ENCODE data around the gene SCN8A.
"Not testable (repeated sequence)": the region's sequence is repeated elsewhere in the genome, so short reads cannot be mapped to it uniquely, and the experiment has no call there.

Gene SCN8A

DNA sequence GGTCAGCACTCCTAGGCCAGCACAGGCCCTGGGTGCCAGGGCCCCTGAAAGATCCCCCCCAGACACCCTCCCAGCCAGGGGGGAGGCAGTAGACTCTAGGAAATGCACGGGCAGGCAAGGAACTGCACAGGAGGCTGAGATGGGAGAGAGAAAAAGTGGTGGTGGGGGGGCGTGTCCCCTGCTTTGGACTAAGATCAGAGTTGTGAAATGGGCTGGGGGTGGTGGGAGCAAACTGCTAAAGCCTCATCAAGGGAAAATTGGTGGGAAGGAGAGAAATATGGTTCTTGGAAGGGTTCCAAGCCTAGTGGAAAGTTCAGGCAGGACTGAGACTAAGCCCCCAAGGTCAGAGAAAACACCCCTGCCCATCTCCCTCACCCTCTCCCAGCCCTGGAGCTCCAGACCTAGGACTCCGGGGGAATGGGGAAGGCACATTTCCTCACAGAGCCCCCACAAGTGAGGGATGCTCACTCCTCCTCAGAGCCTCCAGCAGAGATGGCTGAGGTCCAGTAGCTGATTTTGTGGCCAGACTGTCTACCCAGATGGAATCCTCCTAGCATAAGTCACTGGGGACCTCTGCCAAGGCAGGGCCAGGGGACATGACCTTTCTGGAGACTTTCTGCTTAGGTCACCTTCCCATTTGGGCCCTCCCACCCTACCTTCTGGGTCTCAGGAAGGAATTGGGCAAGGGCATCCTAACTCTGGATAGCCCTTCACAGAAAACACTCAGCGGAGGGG, 227.7 kb downstream of the SCN8A start:
- DNase-seq: no peak

DNA sequence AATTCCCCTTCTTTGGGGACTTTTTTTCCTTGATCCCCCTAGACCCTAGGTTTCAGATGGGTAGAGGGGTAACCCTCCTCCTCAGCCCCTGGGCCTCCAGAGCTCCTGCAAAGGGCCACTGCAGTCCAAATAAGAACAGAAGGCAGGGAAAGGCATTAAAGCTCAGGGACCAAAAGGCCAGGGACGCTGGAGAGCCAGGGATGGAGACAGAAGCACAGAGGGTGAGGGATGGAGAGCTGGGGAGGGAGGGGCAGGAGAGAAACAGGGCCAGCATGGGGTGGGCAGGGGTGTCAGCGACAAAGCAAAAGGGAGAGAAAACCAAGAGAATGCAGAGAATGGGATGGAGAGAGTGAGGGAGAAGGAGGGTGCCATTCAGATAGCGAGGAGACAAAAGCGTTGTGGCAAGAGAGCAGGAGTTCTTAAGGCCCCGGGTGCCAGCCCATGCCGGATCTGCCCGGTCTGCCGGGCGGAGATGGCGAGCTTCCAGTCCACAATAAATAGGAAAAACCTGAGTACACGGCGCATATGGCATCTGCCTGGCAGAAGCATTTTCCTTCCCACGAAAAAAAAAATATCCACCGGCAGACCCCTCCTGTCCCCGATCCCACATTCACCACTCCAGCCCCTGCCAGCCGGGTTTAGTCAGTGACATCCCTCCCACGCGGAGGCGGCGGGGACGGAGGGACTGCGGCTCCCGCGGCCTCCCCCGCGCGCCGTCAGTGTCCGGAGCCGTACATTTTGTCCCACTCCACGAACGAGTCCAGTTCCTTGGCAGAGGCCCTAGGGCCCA, 228.9 kb downstream of the SCN8A start:
- no peak for DNase-seq

DNA sequence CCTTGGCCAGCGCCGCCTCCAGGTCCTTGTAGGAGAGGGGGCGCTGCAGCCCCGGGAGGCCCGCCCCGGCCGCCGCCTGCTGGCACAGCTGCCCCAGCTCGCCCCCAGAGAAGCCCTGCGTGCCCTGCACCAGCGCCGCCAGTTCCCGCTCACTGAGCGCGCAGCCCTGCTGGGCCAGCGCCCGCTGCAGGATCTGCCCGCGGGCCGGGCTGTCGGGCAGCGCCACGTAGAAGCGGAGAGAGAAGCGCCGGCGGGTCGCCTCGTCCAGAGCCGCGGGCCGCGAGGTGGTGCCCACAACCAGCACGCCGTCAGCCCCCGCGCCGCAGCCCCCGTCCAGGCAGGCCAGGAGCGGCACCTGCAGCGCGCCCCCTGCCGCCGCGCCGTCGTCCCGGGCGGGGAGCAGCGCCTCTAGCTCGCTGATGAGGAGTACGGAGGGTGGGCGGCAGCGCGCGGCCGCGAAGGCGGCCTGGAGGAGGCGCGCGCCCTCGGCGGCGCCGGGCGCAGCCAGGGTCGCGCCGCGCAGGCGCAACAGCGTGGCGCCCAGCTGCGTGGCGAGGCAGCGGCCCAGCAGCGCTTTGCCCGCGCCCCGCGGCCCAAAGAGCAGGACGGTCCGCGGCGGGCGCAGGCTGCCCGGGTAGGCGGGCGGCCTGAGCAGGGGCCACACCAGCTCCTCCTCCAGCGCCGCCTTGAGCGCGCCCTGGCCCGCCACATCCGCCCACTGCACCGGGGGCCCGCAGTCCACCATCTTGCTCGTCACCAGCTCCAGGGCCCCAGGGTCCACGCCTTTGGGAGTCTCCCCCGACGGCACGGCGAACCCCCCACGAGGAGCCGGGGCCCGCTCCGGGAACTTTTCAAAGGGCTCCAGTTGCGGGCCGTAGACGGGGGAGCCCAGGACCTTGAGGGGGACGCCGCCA, 229.8 kb downstream of the SCN8A start:
- DNase-seq: peak; percentile 19

DNA sequence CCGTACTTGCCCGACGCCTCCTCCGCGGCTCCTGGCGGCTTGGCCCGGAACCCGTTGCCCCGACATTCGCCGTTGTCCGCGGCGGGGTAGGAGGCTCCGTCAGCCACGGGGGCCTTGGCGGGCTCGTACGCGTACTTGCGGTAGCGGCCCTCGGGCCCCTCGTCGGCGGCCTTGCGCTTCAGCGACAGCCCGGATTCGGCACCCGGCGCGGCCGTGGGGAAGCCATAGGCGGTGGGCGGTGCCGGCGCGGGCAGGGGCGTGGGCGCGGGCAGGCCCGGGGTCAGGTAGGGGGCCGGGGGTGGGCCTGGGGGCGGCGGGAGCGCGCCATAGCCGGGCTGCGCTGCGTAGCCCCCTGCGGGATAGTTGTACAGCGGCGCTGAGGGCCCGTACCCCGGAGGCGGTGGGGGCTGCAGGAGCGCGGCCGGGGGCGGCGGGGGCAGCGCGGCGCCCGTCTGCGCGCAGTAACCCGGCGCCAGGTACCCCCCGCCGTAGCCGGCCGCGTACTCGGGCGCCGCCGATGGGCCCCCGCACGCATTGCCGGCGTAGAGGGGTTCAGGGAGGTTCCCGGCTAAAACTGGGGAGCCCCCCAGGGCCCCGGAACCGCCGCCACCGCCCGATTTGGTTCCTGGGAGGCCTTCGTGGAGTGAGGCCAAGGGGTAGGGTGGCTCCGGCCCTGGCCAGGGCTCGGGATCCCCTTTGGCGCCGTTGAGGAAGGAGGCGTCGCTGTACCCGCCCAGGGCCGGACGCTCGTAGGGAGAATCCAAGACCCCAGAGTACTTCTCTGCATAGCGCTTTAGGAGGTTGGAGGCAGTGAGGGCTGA, 230.6 kb downstream of the SCN8A start:
- no peak for DNase-seq

DNA sequence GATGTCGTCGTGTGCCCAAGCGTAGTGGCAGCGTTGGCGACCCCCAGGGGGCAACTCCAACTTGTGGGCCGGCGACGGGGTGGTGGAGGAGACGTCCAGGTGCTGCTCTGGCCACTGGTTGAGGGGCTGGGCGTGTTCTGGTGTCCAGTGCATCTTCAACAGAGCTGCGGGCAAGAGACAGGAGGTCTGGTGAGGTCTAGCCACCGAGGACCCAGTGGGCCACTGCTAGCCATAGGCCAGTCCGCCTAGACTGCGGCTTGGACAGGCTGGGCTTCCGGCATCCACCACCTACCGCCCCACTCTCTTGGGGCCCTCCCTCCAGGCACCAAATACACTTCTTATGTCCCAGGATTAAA, 231.2 kb downstream of the SCN8A start:
- no peak for DNase-seq

DNA sequence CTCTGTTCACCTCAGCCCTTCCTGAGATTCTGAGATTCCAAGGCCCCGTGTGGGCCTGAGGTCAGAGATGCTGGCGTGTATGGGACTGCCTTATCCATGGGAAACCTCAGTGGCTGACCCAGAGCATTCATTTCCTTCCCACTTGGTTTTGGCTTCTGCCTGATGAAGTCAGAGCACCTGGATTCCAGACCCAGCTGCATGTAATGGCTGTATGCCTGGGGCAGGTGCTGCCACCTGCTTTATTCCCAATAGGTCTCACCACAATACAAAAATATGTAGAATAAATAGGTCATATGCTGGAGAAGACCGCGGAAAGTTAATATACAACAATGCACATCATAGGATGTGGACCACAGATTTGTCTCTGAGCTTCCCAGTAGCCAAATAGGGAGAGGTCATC, 231.9 kb downstream of the SCN8A start:
- DNase-seq: no peak

DNA sequence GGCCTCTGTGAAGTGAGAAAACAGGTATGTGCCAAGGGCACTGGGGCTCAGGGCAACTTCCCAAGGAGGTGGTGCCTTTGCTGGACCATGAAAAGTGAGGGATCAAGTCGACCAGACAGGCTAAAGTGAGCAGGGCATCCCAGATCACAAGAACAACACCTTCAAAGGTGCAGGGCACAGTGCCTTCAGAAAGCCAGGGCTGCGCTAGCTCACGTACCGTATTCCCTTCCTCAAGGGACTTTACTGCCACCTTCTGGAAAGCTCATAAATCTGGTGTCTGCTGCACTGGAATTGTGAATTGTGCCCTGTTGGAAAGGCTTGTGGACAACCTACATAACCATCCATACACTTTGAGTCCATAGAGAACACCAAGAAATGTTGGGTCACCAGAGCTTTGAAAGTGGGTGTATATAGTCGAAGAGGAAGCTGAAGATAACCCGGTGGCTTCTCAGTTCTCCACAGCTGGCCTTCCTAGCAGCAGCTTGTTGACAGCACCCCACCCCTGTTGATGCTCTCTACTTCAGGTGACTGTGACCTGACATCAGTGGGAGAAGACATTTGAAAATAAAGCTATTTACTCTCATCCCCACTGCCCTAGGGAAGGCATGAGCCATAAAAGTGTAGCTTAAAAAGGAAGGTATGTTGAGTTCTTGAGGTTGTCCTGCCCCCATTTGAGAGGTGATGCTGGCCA, 233.0 kb downstream of the SCN8A start:
- peak; percentile 67 for DNase-seq

DNA sequence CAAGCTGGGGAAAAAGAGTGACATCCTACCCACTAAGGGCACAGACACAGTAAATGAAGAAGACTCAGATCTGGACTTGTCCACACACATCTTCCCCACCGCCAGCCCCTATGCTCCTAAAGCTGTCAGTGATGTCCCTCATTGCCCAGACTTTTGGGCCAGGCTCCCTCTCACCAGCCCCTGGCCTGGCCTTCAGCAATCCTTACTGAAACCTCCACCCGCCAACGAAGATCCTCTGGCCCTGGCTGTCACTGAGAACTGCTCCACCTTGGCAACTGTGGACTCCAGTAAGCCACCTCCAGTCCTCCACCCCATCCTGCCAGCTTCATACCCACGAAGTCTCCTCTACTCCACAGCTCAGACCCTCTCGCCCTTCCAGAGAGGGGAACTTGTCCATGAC, 234.2 kb downstream of the SCN8A start:
- no peak for DNase-seq

DNA sequence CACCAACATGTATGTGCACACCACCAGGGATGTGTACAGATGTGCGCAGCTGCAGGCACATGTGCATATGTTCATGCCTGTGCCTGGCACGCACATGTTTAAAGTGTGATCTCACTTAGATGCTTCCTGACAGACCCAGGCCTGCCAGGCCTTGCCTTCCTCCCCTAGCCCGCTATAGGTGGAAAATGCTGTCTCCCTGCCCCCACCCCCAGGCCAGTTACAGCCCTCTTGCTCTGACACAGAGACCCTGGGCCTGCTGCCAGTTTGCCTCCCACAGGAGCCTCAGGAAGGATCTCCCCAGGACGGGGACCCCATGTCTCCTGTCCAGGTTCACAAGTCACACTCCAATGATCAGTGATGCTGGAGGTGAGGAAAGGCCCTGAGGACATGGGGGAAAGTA, 235.8 kb downstream of the SCN8A start:
- DNase-seq: no peak

DNA sequence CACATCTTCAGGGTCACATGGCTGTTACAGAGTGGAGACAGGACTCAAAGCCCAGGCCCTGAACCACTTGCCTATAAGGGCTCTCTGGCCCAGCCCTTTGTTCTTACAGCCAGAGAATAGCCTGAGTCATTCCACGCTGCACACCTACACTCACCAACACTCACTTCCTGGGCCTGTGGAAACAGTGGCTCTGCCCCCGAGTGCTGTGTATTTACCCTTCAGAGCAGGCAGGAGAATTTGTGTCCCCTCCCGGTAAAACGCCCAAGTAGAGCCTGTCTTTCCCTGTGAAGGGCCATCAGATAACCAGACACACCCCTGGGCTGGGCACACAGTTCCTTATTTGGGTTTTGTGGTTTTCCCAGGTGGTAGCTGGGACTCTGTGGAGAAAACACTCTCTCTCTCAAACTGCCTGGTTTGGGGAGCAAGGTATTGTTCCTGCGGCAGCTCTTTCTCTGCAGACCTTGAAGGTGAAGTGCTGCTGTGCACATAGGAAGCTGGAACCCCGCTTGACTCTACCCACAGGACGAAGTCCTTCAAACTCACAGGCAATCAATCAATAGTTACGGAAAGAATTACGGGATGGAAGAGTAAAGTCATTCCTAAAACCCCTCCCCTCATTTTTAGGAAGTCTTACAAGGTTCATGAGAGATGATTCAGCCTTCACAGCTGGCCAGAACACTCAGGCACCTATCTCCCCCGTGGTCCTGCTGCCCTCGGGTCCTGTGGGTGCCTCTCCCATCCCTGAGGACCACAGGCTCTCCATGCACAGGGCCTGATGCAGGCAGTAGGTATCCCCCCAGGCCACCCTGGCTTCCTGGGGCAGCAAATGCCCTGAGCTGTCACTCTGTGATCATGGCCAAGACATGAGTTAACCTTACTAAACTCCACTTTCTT, 237.1 kb downstream of the SCN8A start:
- DNase-seq: peak; percentile 25

DNA sequence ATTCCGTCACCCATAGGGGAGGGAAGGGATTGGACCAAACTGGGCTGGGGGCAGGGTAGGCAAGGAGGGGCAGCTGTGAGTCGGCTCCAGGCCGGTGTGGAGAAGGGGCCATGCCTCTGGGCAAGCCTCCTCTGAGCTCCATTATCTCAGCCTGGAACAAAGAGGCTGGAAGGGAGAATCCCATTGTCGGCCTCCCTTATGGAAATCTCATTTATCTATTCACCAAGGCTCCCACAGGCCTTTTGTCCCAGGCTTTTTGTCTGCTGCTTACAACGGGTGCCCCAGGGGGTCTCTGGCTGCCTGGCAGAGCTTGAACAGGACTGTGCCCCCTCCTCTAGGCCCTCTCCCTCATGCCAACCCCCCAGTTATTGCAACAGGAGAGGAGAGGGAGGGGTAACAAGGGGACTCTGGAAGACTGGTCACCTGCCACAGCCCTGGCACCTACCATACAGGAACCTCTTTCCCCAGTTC, 238.0 kb downstream of the SCN8A start:
- DNase-seq: no peak

DNA sequence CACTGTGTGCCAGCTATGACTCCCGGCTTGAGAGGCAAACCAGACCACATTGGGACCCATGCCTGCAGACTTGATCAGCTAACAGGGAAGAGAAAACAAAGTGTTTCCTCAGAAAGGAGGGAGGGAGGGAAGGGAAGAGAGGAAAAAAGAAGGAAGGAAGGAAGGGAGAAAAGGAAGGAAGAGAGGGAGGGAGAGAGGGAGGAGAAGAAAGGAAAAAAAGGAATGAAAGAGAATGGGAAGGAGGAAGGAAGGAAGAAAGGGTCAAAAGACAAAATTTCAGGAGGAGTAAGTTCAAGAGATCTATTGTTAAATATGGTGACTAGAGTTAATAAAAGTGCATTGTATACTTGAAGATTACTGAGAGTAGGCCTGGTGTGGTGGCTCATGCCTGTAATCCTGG, 238.6 kb downstream of the SCN8A start:
- DNase-seq: no peak

DNA sequence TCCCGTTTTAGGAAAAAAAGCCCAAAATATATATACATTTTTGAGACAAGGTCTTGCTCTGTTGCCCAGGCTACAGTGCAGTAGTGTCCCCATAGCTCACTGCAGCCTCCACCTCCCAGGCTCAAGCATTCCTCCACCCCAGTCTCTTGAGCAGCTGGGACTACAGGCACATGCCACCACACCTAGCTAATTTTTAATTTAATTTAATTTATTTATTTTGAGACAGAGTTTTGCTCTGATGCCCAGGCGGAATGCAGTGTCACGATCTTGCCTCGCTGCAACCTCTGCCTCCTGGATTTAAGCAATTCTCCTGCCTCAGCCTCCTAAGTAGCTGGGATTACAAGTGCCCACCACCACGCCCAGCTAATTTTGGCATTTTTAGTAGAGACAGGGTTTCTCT, 240.8 kb downstream of the SCN8A start:
- not testable (repeated sequence) for DNase-seq

DNA sequence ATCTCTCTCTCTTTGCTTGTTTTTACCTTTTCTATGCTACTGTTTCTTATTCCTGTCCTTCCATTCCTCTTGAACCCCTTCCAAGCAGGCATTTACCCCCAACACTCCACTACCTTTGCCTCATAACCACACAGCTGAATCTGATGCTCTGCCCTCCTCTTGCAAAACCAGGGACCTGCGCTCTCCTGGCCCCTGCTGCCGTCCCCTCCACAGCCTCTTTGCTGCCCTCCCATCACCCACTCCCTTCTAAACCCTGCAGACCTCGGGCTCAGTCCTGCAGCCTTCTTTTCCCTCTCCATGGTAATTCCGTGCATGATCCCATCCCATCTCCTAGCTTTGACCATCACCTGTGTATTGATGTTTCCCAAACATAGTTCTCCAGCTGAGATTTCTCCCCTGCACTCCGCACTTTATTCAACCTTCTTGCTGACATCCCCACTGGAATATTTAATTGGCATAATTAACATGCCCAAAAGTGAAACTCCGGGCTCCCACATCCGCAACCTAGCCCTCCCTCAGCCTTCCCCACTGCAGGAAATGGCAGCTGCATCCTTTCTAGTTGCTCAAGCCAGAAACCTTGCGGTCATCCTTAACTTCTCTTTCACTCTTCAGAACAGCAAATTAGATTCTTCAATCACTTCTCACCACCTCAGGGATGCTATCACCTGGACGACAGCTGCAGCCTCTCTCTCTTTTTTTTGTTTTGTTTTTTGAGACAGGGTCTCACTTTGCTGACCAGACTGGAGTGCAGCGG, 241.5 kb downstream of the SCN8A start:
- no peak for DNase-seq

DNA sequence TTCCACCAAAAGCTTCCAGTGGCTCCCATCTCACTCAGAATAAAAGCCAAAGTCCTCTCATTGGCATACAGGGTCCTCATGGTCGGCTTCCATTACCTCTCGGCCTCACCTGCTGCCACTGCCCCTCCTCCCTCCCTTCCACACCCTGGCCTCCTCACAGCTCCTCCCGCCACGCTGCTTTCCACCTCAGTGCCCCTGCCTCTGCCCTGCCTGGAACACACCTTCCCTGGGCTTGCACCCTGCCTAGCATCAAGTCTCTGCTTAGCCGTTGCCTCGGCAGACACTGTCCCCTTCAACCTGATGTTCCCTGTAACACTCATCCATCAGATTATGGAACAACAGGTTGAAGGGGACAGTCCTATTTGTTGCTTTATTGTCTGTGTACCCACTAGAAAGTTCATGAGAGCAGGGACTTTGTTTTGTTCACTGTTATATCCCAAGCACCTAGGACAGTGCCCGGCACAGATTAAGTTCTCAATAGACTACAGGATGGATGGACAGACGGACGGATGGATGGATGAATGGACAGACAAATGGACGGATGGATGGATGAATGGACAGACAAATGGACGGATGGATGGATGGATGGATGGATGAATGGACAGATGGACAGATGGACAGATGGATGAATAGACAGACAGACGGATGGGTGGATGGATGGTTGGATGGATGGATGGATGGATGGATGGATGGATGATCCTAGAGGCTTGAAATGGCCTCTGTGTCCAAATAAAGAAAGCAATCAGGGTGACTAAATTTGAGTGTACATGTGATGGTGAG, 242.6 kb downstream of the SCN8A start:
- DNase-seq: no peak

DNA sequence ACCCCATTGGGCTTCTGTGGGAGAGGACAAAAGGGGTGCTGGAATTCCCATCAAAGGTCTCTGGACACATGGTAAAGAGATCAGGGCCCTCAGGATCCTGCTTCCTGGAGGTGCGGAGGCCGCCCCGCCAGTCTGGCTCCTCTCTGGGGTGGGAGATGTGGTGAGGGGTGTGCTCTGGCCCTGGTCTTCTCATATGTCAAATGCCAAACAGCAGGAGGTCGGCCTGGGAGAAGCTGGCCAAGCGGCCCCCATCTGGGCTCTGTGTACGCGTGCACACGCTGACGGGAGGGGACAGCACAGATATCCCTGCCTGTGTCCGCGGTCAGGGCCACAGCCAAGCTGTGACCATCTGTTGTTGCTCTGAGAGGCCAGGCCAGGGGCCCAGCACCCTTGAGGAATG, 243.4 kb downstream of the SCN8A start:
- no peak for DNase-seq

DNA sequence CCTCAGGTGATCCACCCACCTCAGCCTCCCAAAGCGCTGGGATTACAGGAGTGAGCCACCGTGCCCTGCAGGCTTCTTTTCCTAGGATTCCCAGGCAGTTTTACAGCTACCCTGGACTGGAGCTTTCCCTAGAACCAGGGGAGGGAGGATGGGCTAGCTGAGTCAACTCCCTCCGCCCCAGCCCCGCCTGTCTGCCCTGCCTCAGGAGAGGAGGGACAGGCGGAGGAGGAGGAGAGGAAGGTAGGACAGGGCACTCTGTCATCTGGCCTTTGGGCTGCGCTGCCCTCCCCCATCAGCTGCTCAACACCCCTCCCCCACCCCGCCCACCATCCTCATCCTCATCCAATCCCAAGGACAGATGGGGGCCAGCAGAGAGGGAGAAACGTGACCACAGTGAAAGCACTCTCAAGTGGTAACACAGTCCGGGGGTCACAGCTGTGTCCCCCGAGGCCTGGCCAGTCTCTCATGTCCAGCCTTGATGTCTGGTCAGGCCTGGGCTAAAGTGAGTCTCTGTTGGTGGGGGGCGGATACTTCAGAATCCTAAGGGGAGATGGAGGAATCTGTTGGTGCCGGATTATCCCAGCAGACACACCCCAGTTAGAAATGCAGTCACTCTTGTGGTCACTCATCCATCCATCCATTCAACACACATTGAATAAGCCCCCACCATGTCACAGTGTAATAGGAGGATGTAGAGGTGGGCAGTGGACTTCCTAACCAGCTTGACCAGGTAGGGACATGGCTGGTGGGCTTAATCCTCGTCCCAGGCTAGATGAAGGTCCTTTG, 245.2 kb downstream of the SCN8A start:
- DNase-seq: no peak

DNA sequence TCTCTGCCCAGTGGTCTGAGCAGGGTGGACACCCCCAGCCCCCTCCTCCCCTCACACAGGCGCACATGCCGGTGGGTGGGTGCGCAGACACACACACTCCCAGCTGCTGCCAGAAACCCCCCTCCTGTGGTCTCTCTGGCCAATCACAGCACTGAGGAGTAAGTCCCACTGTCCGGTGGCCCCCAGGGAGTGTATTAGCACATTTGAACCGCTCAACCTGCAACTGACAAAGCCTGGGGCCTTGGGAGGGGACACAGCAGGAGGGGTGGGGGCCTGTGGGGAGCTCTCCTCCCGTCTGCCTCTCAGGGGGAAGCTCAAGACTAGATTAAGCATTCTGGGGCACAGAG, 245.8 kb downstream of the SCN8A start:
- no peak for DNase-seq

DNA sequence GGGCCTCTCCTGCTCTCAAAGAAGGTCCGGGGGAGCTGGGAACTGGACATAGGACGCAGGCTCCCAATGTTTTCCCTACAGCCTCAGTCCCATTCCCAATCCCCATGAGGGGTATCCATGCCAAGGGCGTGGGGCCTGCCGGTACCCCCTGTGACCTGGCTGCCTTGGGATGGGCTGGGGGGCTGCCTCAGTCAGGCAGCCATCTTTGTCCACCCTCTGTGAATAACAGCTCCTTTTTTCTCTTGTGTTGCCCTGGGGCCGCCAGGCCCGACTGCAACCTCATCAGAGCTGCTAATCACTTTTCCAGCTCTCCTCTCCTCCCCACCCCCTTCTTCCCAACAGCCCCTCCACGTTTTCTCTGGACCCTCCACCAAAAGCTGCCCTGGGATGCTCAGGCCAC, 246.3 kb downstream of the SCN8A start:
- DNase-seq: no peak
